HG02973 (cell line): ENCODE data around the gene FGFBP2.

Source experiments
- ATAC-seq: cut with Tn5 transposase; IDR thresholded peaks from one replicate; pipeline ENCODE4 v1.9.1; 2021; ENCODE audit warnings: moderate library complexity; ENCODE audit not compliant: unreplicated experiment

The FGFBP2 gene, protein sequence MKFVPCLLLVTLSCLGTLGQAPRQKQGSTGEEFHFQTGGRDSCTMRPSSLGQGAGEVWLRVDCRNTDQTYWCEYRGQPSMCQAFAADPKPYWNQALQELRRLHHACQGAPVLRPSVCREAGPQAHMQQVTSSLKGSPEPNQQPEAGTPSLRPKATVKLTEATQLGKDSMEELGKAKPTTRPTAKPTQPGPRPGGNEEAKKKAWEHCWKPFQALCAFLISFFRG

DNA sequence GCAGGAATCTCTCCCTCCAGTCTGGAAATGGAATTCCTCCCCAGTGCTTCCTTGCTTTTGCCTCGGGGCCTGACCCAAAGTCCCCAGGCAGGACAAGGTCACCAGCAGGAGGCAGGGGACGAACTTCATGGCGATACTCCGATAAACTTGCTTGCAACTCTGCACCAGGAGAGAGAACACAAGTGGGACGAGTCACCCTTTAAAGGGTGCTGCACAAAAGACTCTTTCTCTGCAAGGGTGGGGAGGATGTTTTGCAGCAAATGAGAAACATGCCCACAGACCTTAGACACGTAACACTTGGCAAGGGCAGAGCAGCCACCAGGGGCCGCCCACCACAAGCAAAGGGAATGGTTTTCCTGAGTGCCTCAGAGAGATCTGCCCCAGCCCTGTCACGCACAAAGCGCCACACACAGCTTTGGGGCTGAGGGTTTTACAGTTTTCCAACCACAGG is at the start of gene FGFBP2:
FGFBP2 (minus strand) TSS at position 175 of the 451 bp plus-strand sequence; CDS start at position 129, 46 bp downstream.
- ATAC-seq: no peak

DNA sequence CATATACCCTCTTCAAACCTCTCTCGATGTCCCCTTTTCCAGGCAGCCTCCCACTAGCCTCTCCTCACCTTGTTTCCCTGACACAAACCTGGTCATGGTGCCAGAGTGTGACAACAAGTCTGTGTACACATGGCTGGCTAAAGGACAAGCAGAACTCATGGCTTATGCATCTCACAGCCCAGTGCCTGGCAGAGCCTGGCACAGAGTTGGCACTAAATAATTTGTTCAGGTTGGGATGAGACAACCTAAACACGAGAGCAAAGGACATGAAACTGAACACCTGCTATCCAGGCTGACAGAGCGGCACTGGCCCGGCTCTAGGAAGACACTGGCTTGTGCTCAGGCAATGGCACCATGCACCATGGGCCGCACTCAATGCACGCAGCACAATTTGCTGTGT is 48.2 kb upstream of the FGFBP2 start:
- ATAC-seq: no peak

DNA sequence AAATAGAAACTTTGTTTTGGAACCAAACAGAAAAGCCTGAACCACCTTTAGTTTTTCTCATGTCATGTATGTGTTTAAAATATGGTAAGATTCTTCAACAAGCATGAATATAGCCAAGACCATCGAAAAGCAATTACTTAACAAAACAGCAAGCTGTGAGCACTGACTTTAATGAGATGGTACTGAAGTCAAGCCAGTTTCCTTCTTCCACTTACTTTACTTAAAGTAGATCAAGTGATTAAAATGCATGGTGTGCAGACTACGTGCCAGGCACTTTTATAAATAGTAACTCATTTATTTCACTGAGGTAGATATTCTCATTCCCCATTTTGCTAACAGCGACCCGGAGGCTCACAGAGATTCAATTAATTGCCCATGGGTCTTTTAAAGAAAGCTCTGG is 46.2 kb upstream of the FGFBP2 start:
- ATAC-seq: no peak

DNA sequence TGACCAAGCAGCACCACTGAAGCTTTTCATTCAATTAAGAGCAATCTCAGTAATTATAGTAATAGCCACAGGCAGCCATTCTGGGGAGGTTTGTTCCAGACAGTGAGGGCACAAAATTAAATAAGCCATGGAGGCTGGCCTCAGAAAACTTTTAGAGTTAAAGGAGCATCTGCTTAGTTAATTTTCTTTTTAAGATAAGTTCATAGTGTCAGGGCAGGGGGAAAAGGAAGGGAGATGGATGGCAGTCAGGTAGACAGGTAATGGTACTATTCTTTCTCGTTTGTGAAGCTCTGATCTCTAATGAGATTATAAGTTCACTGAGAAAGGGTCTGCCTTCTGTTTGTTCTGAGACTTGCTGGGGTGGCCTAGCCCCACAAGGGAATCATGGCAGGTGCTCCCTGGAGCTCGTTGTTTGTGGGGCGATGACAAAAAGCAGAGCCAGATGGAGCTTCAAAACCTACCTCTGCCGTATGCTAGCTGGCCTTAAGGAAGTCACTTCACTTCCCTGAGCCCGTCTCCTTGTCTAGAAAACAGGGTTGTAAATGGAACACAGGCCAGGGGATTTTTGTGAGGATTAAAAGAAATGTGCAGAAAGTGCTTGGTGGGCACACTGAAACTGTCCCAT is 44.6 kb upstream of the FGFBP2 start:
- ATAC-seq: no peak

DNA sequence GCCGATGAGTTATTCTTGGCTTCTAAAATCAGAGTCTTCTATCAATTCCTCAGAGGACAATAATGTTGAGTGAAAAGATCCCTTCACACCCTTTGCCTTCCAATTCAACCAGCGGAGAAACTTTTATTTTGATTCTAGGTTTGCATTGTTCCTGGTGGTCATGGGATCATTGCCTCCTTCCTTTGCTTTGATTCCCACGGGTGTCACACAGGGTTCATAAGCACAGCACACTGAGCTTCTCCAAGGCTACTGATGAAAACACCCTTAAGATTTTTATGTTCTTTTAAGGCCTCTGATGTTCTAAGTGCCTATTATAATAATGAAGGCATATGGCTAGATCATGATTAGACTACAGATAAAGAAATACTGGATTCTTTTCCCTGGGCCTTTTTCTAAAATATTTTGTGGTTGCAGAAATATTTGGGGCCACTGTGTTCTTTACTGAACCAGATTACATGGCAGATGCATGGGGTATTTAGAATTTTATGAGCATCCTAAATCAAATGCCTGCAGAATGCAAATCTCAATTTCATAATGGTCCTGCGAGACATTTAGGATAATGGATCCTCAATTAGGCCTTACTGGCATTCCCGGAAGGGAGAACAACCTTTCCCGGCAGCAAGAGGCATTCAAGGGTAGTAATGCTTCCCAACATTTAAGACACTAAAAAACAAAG is 43.9 kb upstream of the FGFBP2 start:
- ATAC-seq: no peak

DNA sequence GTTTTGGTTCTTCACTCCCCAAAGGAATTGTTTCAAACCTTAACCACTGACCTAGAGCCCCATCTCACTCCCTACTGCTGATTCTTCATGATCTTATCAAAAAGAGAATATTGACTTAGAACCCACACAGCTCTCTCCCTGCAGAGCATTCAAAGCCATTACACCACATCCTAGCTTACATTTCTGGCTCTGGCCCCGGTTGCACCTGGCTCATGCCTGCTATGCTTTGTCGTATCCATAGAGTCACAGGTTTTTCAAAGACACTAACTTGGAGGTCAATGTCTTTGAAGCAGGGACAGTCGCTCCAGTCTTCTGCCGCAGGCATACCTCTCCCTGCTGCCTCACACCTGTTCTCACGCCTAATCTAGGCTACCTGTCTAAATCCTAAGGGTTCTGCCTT is 42.7 kb upstream of the FGFBP2 start:
- no peak for ATAC-seq

DNA sequence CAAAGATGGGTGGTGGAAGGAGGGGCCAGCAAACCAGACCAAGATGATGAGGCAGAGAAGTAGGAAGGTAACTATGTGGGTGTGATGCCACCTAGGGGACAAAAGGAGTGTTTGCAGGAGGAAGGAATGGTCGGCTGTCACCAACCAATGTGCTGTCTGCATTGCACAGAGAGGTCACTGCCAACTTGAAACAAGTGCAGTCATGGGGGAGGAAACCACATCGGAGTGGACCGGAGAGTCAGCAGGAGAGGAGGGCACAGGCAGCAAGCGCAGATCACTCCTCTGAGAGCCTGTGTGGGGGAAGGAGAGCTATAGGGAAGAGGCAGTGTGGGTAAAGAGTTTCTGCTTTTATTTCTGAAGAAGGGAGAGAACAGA is 38.5 kb upstream of the FGFBP2 start:
- peak; percentile 87 for ATAC-seq

DNA sequence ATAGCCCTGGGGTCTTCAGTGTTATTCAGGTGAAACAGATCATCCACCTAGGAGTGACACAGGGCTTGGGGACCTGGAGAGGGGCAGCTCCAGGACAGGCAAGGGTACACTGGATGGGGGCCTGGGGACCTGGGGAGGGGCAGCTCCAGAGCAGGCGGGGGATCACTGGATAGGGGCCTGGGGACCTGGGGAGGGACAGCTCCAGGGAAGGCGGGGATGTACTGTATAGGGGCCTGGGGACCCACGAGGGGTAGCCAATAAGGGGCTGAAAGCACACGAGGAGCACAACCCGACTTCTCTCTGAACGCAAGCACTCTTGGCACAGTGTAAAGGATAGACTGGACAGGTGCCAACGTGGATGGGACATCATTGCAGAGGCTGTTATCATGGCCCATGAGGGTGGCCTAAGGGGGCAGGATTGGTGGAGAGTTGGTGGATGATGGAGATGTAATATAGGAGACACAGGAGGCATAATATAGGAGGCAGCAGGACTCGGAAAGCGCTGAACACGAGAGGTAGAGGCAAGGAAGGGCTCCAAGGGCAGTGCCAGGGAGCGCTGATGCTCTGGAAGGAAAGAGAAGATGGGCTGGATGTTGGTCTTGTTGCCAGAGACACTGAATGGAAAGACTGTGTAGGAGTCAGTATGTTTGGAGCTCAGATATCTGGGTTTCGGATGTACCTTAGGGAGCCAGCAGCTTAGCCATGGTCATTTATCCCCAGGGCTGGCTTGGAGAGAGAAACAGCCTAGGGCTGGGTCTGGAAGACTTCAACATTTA is 37.9 kb upstream of the FGFBP2 start:
- ATAC-seq: peak; percentile 8

DNA sequence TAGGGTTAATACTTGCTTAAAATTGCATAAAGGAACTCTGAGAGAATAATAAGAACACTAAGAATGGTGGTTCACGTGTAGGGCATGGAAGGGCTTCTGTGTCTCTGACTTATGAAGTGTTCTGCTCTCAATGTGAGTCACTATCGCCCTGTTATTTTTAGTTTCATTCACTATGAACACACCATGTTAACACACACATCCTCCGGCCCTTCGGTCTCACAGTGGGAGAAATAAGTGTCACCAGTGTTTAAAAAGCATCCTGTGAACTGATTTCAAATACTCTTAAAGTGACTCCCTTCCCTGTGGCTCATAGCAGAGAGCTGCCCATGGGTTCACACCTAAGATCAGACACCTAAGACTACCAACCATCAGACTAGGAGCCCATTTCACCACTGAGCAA is 33.8 kb upstream of the FGFBP2 start:
- peak; percentile 56 for ATAC-seq

DNA sequence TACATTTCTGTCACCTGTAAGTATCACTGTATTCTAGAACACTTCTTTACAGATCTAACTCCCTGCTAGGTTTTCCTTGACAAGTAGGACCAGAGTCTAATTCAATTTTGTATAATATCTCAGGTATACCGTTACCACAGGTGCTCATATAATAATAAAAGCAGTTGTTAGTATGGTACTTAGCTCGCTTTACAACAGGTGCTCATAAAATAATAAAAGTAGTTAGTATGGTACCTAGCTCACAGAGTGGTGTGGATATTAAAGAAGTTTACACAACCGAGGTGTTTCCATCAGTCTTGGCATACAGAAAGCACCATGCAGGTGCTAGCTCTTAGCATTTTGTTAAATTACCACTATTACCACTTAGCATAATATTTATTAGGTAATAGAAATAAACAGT is 32.9 kb upstream of the FGFBP2 start:
- ATAC-seq: no peak

DNA sequence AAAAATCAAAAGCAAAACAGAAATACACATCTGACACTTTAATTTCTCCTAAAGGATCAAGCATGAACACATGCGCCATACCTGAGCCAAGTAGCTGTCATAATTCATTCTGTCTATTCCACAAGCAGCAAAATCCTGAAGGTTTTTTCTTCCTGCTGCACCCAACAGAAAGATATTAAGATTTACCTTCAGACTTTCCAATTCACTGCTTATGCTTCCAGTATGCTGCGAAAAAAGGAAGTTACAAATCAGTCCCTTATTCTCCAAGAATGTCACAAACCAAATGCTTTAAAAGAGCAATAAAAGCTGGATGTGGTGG is 29.2 kb upstream of the FGFBP2 start:
- ATAC-seq: no peak

DNA sequence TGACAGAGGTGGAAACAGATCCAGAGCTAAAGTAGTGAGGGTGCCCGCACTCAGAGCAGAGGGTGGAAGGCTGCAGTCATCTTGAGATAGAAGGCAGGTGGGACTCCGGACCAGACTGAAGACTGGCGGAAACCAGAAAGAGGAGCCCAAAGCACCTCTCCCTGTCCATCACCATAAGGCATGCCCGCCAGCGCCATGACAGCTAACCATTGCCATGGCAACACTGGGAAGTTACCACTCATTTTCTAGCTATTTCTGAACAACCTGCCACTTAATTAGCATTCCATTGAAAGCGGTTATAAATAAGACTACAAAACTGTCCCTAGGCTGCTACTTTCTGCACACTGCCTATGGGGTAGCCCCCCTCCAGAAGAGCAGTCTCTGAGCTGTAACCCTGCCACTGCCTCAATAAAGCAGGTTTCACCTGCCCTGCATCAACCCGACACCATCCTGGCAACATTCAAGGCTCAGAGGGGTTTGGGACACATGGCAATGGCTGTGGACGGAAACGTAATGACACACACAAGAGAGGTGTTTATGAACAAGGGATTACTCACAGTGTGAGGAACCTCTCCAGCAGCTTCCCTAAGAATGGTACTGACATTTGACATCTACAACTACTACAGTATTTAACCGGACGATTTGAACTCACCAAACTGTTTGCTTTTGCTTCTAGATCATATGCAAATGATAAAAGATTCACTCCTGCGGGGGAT is 27.8 kb upstream of the FGFBP2 start:
- no peak for ATAC-seq

DNA sequence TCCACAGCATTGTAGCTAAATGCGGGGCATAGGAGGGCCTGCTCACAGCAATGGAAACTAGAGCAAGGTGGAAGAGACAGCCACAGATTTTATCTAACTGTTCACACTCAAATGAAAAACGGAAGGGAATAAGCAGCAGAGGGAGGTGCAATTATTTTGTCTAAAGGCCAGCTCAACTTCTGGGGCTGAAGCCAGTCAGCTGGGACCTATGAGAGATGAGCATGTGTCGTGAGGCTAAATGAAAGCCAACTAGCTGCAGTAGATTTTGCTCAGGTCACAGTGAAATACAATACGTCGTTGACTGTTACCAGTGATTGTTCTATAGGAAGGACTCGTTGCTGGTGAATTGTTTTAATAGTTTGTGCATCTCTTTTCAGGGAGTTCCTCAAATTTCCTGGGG is 26.4 kb upstream of the FGFBP2 start:
- no peak for ATAC-seq

DNA sequence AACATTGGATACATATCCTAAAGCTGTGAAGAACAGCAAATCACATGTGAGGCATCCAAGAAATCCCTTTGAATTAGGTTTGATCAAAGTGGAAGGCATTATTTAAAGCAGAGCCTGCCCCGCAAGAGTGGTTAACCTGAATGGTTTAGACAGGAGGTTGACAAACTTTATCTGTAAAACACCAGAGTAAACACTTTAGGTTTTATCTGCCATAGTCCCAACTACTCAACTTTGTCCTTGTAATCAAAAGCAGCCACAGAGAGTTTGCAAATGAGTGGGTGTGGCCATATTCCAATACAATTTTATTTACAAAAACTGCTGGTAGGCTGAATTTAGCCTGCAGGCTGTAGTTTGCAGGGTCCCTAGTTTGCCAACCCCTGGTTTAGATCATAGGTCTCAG is 25.2 kb upstream of the FGFBP2 start:
- no peak for ATAC-seq

DNA sequence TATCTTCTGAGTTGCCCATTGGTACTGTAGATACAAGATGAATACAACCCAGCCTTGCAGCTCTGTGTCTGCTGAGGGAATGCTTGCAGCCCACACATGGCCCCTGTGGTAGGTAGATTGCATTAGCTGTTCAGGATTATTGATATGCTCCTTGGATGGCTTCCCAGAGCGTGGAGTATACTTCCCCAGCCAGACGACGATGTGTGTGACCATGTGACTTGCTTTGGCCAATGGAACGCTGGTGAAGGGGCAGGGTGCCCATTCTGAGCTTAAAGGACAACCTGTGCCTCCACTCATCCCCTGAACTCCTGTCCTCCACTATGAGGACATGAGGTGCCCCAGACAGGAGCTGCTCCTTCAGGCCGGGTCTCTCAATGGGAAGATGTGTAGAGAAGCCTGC is 23.9 kb upstream of the FGFBP2 start:
- no peak for ATAC-seq

DNA sequence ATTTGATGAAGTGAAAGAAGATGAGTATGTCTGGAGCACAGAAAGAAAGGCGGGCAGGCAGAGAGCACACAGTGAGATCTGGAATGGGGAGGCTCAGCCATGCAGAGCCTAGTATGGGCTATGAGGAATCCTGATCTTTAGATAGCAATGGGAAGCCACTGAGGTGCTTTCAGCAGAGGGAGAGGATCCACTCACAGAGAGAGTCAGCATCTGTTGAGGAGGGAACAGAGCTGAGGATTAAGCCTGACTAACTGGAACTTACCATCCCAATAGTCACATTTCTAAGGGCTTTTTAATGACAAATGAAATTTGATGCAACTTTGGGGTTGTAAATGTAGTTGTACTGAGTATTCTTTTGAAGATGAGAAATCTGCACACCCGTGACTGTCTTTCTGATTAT is 20.6 kb upstream of the FGFBP2 start:
- no peak for ATAC-seq

DNA sequence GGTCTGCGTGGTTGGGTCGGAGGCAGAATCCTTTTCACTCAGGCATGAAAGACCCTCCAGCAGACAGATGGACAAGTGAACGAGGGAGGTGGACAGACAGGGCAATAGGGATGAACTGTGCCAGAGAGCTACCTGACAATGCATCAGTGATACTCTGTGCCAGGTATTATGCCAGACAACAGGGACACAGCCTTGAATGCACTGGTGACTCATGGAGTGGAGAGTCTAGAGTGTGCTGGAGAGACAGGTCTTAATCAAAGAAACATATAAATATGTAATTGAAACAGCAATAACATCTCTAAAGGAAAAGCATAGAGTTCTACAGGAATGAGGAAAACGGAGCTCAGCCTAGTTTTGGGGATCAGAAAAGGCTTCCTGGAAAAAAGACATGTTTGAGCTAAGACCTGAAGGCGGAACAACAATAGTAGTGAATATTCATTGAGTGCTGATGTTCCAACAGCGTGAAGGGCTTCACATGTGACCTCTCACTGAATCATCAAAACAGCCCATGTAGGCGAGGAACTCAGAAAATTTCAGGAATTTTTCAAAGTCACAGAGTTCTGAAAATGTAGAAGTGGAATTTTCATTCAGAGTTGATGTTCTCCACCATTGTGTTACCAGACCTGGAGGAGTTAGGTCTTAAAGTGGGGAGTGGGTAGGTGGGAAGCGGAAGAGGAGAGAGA is 20.0 kb upstream of the FGFBP2 start:
- no peak for ATAC-seq

DNA sequence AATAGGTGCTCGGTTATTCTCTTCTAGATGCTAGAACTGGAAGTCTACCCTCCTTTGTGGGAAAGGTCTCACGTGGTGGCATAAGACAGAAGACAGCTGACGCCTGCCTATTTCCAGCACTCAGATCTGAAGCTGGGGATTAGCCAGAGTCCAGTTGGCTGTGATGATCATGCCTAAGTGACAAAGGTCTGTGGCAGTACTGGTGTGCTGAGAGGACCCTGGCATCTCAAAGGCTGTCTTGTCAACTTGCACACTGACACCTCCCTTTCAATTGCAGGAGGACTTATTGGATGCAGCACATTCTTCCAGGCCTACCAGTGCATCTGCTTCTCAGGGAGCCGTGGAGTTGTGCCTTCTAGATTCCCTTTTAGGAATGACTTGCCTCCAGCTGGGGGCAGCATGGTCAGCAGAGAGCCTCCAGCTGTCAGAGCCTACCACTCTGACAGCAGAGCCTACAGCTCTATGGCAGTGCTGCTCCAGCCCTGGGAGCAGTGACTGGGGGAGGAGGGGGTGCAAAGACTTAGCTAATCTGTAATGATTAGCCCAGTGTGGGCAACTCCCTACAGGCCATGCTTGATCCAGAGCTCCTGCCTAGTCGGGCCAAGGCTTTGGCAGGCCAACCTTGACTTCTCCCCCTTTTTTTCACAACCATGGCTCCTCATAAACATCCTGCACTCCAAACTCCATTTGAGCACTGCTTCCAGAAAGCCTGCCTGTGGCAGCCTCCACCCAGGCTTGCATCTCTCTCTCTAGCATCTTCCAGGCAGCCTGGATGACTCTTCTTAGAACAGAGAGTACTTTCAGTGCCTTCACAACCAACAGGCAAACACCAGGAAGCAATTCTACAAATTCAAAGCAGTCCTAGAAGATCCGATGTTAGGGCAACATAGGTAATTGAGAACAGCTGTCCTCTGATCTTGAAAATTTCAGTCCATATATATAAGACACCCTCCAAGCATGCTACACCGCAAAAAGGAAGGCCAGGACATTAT is 13.8 kb upstream of the FGFBP2 start:
- ATAC-seq: no peak

DNA sequence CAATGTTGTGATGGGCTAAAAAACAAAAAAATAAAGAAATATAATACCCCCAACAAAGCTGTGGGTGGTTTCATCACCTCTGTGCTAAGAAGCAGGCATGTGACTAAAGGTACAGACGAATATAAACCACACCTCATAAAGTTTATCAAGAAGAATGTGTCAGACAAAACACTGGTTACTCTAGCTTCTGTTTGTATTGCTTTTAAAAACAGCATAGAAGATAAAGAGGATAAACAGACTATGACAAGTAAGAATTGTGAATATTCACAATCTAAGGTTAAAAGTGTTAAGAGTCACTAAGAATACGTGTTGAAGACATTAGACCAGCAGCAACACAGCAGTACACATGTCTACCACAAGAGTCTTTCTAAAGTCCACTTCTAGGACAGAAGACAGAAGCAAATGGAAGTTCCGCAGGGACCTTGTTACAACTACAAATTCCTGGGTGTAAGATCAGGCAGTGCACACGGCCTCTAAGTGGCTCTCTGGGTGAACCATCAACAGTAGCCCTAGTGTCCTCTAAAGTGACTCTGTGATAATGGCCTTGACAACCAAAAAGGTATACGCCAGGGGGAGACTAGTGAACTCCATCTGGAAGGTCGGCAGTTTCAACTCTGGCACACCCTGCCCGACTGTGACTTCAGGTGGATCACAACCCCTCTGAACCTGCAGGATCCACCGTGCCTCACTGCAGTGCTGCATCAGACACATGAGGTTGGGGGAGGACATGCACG is 8.3 kb upstream of the FGFBP2 start:
- no peak for ATAC-seq
